Tibial artery (tissue), 4 donors: ENCODE results near the gene SYDE1.
"Not testable (repeated sequence)": the region's sequence is repeated elsewhere in the genome, so short reads cannot be mapped to it uniquely, and the experiment has no call there.

ENCODE experiments used
- DNase-seq, 2 donors: peaks; one replicate each; pipeline ENCODE4 v3.0.0-alpha.2; 2019
- H3K27ac ChIP-seq, 2 donors: fragments of 200-600 bp; sonication (generic) in 1 of 2; 1 replicate in 1 of 2; 2 replicates in 1 of 2; pipeline ENCODE4 v1.5.1; 2018 to 2019; ENCODE audit warnings: mild to moderate bottlenecking in 1 of 2
- H3K27me3 ChIP-seq, 2 donors: fragments of 200-600 bp; sonication (generic) in 1 of 2; one replicate each; pipeline versions ENCODE4 v1.5.1 to v1.6.0; 2016 to 2019
- H3K36me3 ChIP-seq, 3 donors: fragments of 200-600 bp; sonication (generic) in 2 of 3; one replicate each; pipeline ENCODE4 v1.5.1; 2016 to 2019; ENCODE audit warnings: mild to moderate bottlenecking in 2 of 3
- H3K4me1 ChIP-seq, 4 donors: fragments of 200-600 bp; sonication (generic) in 2 of 4; 1 replicate in 3 of 4; 2 replicates in 1 of 4; pipeline ENCODE4 v1.5.1; 2016 to 2019
- H3K4me3 ChIP-seq, 2 donors: fragments of 200-600 bp; sonication (generic) in 1 of 2; 1 replicate in 1 of 2; 2 replicates in 1 of 2; pipeline ENCODE4 v1.5.1; 2018 to 2019; ENCODE audit warnings: mild to moderate bottlenecking in 2 of 2
- H3K9me3 ChIP-seq, 3 donors: fragments of 200-600 bp; sonication (generic) in 1 of 3; one replicate each; pipeline ENCODE4 v1.5.1; 2016 to 2019
- CTCF ChIP-seq, 2 experiments: fragments of 200-600 bp in 1 of 2; fragments of 450-650 bp in 1 of 2; IDR thresholded peaks; one replicate each; pipeline ENCODE4 v1.5.1; 2017 to 2019; ENCODE audit warnings: antibody characterized with exemption in 2 of 2, mild to moderate bottlenecking in 1 of 2, moderate library complexity in 1 of 2
- intact Hi-C: fragments of 100-400 bp; cut with DNase I; formaldehyde crosslinking; loops from one replicate; pipeline ENCODE4 v1.15.0; 2023; ENCODE audit warnings: low total_unique reads

SYDE1 gene

GRCh38 chr19:15075806-15076205, 31.4 kb upstream of the SYDE1 start:
- no peak for DNase-seq
- no peak for TF ChIP-seq CTCF (IDR thresholded peaks at IDR 0.05)
- no peaks in the 10 kb centered on the region for H3K4me1 ChIP-seq
- H3K27ac ChIP-seq, result no peak overlapping the region
- no peaks in the 10 kb centered on the region for H3K36me3 ChIP-seq
- H3K4me3 ChIP-seq, result no peak overlapping the region
- intact Hi-C loops, result no loop called here
- H3K27me3 ChIP-seq, result peaks cover 0 to 18% of the 10 kb centered on the region in 2 donors
- no peaks in the 10 kb centered on the region for H3K9me3 ChIP-seq

- H3K36me3 ChIP-seq, intact Hi-C loops, H3K9me3 ChIP-seq, DNase-seq, H3K4me1 ChIP-seq, H3K27ac ChIP-seq, H3K4me3 ChIP-seq: not testable (repeated sequence)
- H3K27me3 ChIP-seq, result peaks cover 0 to 46% of the 10 kb centered on the region in 2 donors
Observed at GRCh38 chr19:15080002-15080401, 27.2 kb upstream of the SYDE1 start.

- intact Hi-C loops, result no loop called here
- H3K27ac ChIP-seq, result no peak within 1 kb of the TSS
- no peak for TF ChIP-seq CTCF (IDR thresholded peaks at IDR 0.05)
- no peaks in the 10 kb centered on the region for H3K4me1 ChIP-seq
- H3K9me3 ChIP-seq, result no peaks in the 10 kb centered on the region
- DNase-seq, result no peak
- H3K27me3 ChIP-seq, result peaks cover 0 to 62% of the 10 kb centered on the region in 2 donors
- no peaks in the 10 kb centered on the region for H3K36me3 ChIP-seq
- no peak within 1 kb of the TSS for H3K4me3 ChIP-seq
Observed at GRCh38 chr19:15081911-15082310, 25.3 kb upstream of the SYDE1 start, which contains the start of gene OR1I1. Gene OR1I1 (plus strand): TSS chr19:15082211. CDS start chr19:15087066, 4,855 bp downstream.

GRCh38 chr19:15087182-15087581, 20.0 kb upstream of the SYDE1 start:
- peaks cover 0 to 48% of the 10 kb centered on the region in 2 donors for H3K27me3 ChIP-seq
- DNase-seq, result no peak
- no peak overlapping the region for H3K27ac ChIP-seq
- no peak for TF ChIP-seq CTCF (IDR thresholded peaks at IDR 0.05)
- no peaks in the 10 kb centered on the region for H3K36me3 ChIP-seq
- H3K4me1 ChIP-seq, result peaks cover 0 to 4% (median 0%) of the 10 kb centered on the region in 4 donors
- intact Hi-C loops, result loop anchor here (5.0 kb wide), 1 partner anchor 475 kb away; no protein-coding TSS in a partner anchor
- H3K4me3 ChIP-seq, result no peak overlapping the region
- H3K9me3 ChIP-seq, result no peaks in the 10 kb centered on the region

GRCh38 chr19:15091918-15092753, 15.1 kb upstream of the SYDE1 start:
- Histone ChIP-seq H3K27ac (no peak overlapping the region), H3K4me3 (no peak overlapping the region), H3K27me3 (peaks cover 0 to 8% of the 10 kb centered on the region in 2 donors), H3K4me1 (peaks cover 0 to 4% (median 0%) of the 10 kb centered on the region in 4 donors), H3K9me3 (no peaks in the 10 kb centered on the region), H3K36me3 (no peaks in the 10 kb centered on the region)
- peak; percentile 47 to 61 for TF ChIP-seq CTCF (IDR thresholded peaks at IDR 0.05)
- DNase-seq, result no peak
- intact Hi-C loops, result loop anchor here (5.0 kb wide), 2 partner anchors 60 to 460 kb away; no protein-coding TSS in a partner anchor

GRCh38 chr19:15093001-15093400, 14.2 kb upstream of the SYDE1 start:
- intact Hi-C loops, result loop anchor here (5.0 kb wide), 2 partner anchors 59 to 459 kb away; no protein-coding TSS in a partner anchor
- TF ChIP-seq CTCF (IDR thresholded peaks at IDR 0.05), result no peak
- H3K27ac ChIP-seq, result no peak overlapping the region
- DNase-seq, result no peak
- H3K36me3 ChIP-seq, result no peaks in the 10 kb centered on the region
- H3K4me1 ChIP-seq, result peaks cover 0 to 4% (median 0%) of the 10 kb centered on the region in 4 donors
- H3K27me3 ChIP-seq, result no peaks in the 10 kb centered on the region
- H3K4me3 ChIP-seq, result no peak overlapping the region
- no peaks in the 10 kb centered on the region for H3K9me3 ChIP-seq
